ENCODE measurements around the gene CDH11. TPM values are rescaled to one million over a fixed set of nuclear protein-coding genes. Genes with fewer than 3 reads are reported as not detected.

The CDH11 gene
- total RNA-seq, 1 experiment from 2014 or later: 0.64 TPM

GRCh38 chr16:64975821-64976220 lies 146.0 kb downstream of the CDH11 start:
- no peak overlapping the region for H3K27ac ChIP-seq (ENCODE audit: low read length)
- ChIA-PET POLR2A (no interaction called here), CTCF (no interaction called here)
- in situ Hi-C loops (cut with HindIII; ENCODE audit: low pct_unique_long_range_greater_than_20kb, low sequenced_read_pairs) (no loop called here), intact Hi-C loops (cut with micrococcal nuclease; ENCODE audit: unreplicated experiment) (no loop called here)
- no peaks in the 10 kb centered on the region for H3K27me3 ChIP-seq (ENCODE audit: control insufficient read depth, insufficient read depth, low read length)
- BruUV-seq (replicated peaks): no TSS peak
- no peak for TF ChIP-seq POLR2AphosphoS5 (IDR thresholded peaks at IDR 0.05; ENCODE audit: low read depth, low read length)
- TF ChIP-seq TCF7L2 (IDR thresholded peaks at IDR 0.05; ENCODE audit: low read depth, low read length): no peak
- TF ChIP-seq CTCF (IDR thresholded peaks at IDR 0.05): no peak
- no peak for TF ChIP-seq SIN3A (IDR thresholded peaks at IDR 0.05; ENCODE audit: borderline replicate concordance, insufficient read depth, low read depth, low read length)
- no peak for TF ChIP-seq REST (IDR thresholded peaks at IDR 0.05; ENCODE audit: insufficient read depth in 1 of 2, low read depth in 2 of 2, low read length in 1 of 2)
- H3K4me1 ChIP-seq (ENCODE audit: control insufficient read depth, insufficient read depth, low read length): no peaks in the 10 kb centered on the region
- H3K36me3 ChIP-seq (ENCODE audit: control insufficient read depth, insufficient read depth, low read length): no peaks in the 10 kb centered on the region
- no peak for DNase-seq (ENCODE audit: low read depth, low spot score)
- no peak overlapping the region for H3K4me3 ChIP-seq (ENCODE audit: low read depth in 2 of 2, low read length in 2 of 2)
- no peaks in the 10 kb centered on the region for H3K9me3 ChIP-seq (ENCODE audit: control insufficient read depth, insufficient read depth, low read depth, low read length)
- no peak for ATAC-seq

- intact Hi-C loops (cut with micrococcal nuclease; ENCODE audit: unreplicated experiment) (no loop called here), in situ Hi-C loops (cut with HindIII; ENCODE audit: low pct_unique_long_range_greater_than_20kb, low sequenced_read_pairs) (no loop called here)
- ChIA-PET CTCF (no interaction called here), POLR2A (no interaction called here)
- Histone ChIP-seq H3K4me3 (ENCODE audit: low read depth in 2 of 2, low read length in 2 of 2) (no peak overlapping the region), H3K27me3 (ENCODE audit: control insufficient read depth, insufficient read depth, low read length) (no peaks in the 10 kb centered on the region), H3K4me1 (ENCODE audit: control insufficient read depth, insufficient read depth, low read length) (no peaks in the 10 kb centered on the region), H3K36me3 (ENCODE audit: control insufficient read depth, insufficient read depth, low read length) (no peaks in the 10 kb centered on the region), H3K27ac (ENCODE audit: low read length) (no peak overlapping the region), H3K9me3 (ENCODE audit: control insufficient read depth, insufficient read depth, low read depth, low read length) (no peaks in the 10 kb centered on the region)
- DNase-seq (ENCODE audit: low read depth, low spot score): no peak
- no peak for ATAC-seq
- BruUV-seq (replicated peaks): no TSS peak
- TF ChIP-seq CTCF (IDR thresholded peaks at IDR 0.05) (no peak), POLR2AphosphoS5 (IDR thresholded peaks at IDR 0.05; ENCODE audit: low read depth, low read length) (no peak), REST (IDR thresholded peaks at IDR 0.05; ENCODE audit: insufficient read depth in 1 of 2, low read depth in 2 of 2, low read length in 1 of 2) (no peak), SIN3A (IDR thresholded peaks at IDR 0.05; ENCODE audit: borderline replicate concordance, insufficient read depth, low read depth, low read length) (no peak), TCF7L2 (IDR thresholded peaks at IDR 0.05; ENCODE audit: low read depth, low read length) (no peak)
These were observed 147.5 kb downstream of the CDH11 start for GRCh38 chr16:64974381-64974780.
